ENCODE measurements around the gene PRKCE. TPM values are rescaled to one million over a fixed set of nuclear protein-coding genes. Genes with fewer than 3 reads are reported as not detected.

Gene PRKCE
- total and polyA plus RNA-seq, 2 of the 8 experiments (the other 6 are each of a cell fraction or from before 2014, with no cell fraction given), result 0.54 to 2.1 TPM

DNA sequence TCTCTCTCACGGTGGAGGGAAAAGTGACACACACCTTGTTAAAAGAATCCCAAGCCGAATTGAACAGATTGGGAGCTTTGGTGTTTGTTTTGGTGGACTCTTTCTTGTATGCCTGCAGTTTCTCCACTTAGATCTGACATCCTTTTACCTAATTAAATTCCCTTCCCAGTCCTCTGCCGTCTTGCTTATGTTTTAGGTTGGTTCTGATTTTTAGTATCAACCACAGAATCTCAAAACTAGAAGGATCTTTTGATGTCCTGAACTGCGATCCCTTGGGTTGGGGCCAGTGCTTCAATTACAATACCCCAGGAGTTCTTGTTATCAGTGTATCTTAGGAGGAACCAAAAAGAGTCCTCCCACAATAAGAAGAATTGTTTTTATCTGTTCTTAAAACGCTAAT is 112.3 kb downstream of the PRKCE start (continued):
- TF ChIP-seq, protein P1, sequence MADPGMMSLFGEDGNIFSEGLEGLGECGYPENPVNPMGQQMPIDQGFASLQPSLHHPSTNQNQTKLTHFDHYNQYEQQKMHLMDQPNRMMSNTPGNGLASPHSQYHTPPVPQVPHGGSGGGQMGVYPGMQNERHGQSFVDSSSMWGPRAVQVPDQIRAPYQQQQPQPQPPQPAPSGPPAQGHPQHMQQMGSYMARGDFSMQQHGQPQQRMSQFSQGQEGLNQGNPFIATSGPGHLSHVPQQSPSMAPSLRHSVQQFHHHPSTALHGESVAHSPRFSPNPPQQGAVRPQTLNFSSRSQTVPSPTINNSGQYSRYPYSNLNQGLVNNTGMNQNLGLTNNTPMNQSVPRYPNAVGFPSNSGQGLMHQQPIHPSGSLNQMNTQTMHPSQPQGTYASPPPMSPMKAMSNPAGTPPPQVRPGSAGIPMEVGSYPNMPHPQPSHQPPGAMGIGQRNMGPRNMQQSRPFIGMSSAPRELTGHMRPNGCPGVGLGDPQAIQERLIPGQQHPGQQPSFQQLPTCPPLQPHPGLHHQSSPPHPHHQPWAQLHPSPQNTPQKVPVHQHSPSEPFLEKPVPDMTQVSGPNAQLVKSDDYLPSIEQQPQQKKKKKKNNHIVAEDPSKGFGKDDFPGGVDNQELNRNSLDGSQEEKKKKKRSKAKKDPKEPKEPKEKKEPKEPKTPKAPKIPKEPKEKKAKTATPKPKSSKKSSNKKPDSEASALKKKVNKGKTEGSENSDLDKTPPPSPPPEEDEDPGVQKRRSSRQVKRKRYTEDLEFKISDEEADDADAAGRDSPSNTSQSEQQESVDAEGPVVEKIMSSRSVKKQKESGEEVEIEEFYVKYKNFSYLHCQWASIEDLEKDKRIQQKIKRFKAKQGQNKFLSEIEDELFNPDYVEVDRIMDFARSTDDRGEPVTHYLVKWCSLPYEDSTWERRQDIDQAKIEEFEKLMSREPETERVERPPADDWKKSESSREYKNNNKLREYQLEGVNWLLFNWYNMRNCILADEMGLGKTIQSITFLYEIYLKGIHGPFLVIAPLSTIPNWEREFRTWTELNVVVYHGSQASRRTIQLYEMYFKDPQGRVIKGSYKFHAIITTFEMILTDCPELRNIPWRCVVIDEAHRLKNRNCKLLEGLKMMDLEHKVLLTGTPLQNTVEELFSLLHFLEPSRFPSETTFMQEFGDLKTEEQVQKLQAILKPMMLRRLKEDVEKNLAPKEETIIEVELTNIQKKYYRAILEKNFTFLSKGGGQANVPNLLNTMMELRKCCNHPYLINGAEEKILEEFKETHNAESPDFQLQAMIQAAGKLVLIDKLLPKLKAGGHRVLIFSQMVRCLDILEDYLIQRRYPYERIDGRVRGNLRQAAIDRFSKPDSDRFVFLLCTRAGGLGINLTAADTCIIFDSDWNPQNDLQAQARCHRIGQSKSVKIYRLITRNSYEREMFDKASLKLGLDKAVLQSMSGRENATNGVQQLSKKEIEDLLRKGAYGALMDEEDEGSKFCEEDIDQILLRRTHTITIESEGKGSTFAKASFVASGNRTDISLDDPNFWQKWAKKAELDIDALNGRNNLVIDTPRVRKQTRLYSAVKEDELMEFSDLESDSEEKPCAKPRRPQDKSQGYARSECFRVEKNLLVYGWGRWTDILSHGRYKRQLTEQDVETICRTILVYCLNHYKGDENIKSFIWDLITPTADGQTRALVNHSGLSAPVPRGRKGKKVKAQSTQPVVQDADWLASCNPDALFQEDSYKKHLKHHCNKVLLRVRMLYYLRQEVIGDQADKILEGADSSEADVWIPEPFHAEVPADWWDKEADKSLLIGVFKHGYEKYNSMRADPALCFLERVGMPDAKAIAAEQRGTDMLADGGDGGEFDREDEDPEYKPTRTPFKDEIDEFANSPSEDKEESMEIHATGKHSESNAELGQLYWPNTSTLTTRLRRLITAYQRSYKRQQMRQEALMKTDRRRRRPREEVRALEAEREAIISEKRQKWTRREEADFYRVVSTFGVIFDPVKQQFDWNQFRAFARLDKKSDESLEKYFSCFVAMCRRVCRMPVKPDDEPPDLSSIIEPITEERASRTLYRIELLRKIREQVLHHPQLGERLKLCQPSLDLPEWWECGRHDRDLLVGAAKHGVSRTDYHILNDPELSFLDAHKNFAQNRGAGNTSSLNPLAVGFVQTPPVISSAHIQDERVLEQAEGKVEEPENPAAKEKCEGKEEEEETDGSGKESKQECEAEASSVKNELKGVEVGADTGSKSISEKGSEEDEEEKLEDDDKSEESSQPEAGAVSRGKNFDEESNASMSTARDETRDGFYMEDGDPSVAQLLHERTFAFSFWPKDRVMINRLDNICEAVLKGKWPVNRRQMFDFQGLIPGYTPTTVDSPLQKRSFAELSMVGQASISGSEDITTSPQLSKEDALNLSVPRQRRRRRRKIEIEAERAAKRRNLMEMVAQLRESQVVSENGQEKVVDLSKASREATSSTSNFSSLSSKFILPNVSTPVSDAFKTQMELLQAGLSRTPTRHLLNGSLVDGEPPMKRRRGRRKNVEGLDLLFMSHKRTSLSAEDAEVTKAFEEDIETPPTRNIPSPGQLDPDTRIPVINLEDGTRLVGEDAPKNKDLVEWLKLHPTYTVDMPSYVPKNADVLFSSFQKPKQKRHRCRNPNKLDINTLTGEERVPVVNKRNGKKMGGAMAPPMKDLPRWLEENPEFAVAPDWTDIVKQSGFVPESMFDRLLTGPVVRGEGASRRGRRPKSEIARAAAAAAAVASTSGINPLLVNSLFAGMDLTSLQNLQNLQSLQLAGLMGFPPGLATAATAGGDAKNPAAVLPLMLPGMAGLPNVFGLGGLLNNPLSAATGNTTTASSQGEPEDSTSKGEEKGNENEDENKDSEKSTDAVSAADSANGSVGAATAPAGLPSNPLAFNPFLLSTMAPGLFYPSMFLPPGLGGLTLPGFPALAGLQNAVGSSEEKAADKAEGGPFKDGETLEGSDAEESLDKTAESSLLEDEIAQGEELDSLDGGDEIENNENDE (IDR thresholded peaks at IDR 0.05; ENCODE audit: insufficient replicate concordance, low read length), result no peak
- TF ChIP-seq RAD21 (IDR thresholded peaks at IDR 0.05 in 1 of 2, conservative IDR thresholded peaks at IDR 0.05 in 1 of 2; ENCODE audit: low read depth in 2 of 2, low read length in 2 of 2), result no peak
